AG04450 (cell line): ENCODE results near the gene ZNF276. TPM values are rescaled to one million over a fixed set of nuclear protein-coding genes. Genes with fewer than 3 reads are reported as not detected.
"Not testable (repeated sequence)": the region's sequence is repeated elsewhere in the genome, so short reads cannot be mapped to it uniquely, and the experiment has no call there.

ENCODE experiments used
- CTCF ChIA-PET: fragments of 300-600, 350-600 bp; formaldehyde crosslinking; extraction: SDS; loops from one replicate; lab custom pipeline; 2022; ENCODE audit warnings: antibody characterized with exemption, inconsistent platforms; lab: Charles Lee
- POLR2A ChIA-PET: fragments of 350-600 bp; formaldehyde crosslinking; extraction: SDS; loops from one replicate; lab custom pipeline; 2021; ENCODE audit warnings: antibody characterized with exemption, inconsistent platforms; lab: Yijun Ruan, JAX
- DNase-seq: peaks from one replicate; pipeline ENCODE4 v3.0.0-alpha.2; 2011; ENCODE audit warnings: low read depth, low spot score
- H3K27ac ChIP-seq: one replicate; pipeline ENCODE4 v1.5.1; 2012; ENCODE audit warnings: low read depth, low read length, control low read depth
- H3K27me3 ChIP-seq: one replicate; pipeline ENCODE4 v1.6.0; 2012; ENCODE audit warnings: low read length; ENCODE audit not compliant: control insufficient read depth, insufficient read depth
- H3K4me3 ChIP-seq: 2 replicates; pipeline ENCODE4 v1.5.1; 2011; ENCODE audit warnings: mild to moderate bottlenecking, low read depth, low read length, control low read depth
- H3K9me3 ChIP-seq: 2 replicates; pipeline ENCODE4 v1.5.1; 2012; ENCODE audit warnings: low read length; ENCODE audit not compliant: control insufficient read depth, insufficient read depth
- polyA plus RNA-seq: library from polyadenylated mRNA; depleted of rRNA; stranded (reverse); fragments of >200 nt; gene quantifications from 2 replicates; pipeline ENCODE4 v1.2.3, GENCODE V29; 2011
- TF ChIP-seq, protein P1 (sequence below): IDR thresholded peaks from 2 replicates; pipeline ENCODE4 v1.5.1; 2011; ENCODE audit warnings: low read depth, low read length, control low read depth, inconsistent platforms

The ZNF276 gene
- polyA plus RNA-seq, 1 experiment: 5.0 TPM

DNA sequence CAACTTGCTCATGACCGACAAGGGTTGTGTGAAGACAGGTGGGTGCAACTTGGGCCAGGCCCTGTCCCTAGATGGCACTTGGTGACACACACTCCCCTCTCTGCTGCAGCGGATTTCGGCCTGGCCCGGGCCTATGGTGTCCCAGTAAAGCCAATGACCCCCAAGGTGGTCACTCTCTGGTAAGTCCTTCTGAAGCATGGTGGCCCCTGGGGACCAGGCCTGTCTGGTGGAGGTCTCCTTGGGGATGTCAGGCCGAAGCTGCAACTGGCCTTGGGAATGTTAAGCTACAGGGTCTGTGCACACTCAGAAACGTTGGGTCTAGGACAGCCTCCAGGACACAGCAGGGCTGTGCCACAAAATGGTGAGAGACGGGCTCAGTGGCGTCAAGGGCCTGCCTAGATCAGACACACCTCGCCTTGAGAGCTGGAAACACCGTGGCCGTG is 28.0 kb upstream of the ZNF276 start:
- no peak for DNase-seq
- POLR2A ChIA-PET: interaction anchor here (0.6 kb wide), 1 partner anchor 47 kb away, joined by 3 read pairs; no protein-coding TSS in a partner anchor
- Histone ChIP-seq H3K4me3 (no peak overlapping the region), H3K27me3 (no peaks in the 10 kb centered on the region), H3K9me3 (no peaks in the 10 kb centered on the region), H3K27ac (no peak overlapping the region)
- TF ChIP-seq, protein P1, sequence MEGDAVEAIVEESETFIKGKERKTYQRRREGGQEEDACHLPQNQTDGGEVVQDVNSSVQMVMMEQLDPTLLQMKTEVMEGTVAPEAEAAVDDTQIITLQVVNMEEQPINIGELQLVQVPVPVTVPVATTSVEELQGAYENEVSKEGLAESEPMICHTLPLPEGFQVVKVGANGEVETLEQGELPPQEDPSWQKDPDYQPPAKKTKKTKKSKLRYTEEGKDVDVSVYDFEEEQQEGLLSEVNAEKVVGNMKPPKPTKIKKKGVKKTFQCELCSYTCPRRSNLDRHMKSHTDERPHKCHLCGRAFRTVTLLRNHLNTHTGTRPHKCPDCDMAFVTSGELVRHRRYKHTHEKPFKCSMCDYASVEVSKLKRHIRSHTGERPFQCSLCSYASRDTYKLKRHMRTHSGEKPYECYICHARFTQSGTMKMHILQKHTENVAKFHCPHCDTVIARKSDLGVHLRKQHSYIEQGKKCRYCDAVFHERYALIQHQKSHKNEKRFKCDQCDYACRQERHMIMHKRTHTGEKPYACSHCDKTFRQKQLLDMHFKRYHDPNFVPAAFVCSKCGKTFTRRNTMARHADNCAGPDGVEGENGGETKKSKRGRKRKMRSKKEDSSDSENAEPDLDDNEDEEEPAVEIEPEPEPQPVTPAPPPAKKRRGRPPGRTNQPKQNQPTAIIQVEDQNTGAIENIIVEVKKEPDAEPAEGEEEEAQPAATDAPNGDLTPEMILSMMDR: no peak
- CTCF ChIA-PET: no interaction called here

- POLR2A ChIA-PET: interaction anchor here (0.6 kb wide), 1 partner anchor 47 kb away, joined by 3 read pairs; no protein-coding TSS in a partner anchor
- no peaks in the 10 kb centered on the region for H3K27me3 ChIP-seq
- CTCF ChIA-PET: no interaction called here
- no peak overlapping the region for H3K4me3 ChIP-seq
- no peaks in the 10 kb centered on the region for H3K9me3 ChIP-seq
- DNase-seq: no peak
- H3K27ac ChIP-seq: no peak overlapping the region
- TF ChIP-seq, protein P1: no peak
Observed at GRCh38 chr16:89693931-89694783, 27.2 kb upstream of the ZNF276 start.

DNA sequence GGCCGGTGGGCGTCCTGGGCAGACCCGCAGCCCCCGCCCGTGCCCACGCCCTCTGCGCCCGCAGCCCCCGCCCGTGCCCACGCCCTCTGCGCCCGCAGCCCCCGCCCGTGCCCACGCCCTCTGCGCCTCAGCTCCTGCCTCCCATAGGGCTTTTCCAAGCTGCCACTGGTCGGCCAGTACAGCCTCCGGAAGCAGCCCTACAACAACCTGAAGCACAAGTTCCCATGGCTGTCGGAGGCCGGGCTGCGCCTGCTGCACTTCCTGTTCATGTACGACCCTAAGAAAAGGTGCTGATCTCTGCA is 26.6 kb upstream of the ZNF276 start:
- DNase-seq, H3K27me3 ChIP-seq, H3K27ac ChIP-seq, CTCF ChIA-PET, H3K9me3 ChIP-seq, POLR2A ChIA-PET, H3K4me3 ChIP-seq: not testable (repeated sequence)

DNA sequence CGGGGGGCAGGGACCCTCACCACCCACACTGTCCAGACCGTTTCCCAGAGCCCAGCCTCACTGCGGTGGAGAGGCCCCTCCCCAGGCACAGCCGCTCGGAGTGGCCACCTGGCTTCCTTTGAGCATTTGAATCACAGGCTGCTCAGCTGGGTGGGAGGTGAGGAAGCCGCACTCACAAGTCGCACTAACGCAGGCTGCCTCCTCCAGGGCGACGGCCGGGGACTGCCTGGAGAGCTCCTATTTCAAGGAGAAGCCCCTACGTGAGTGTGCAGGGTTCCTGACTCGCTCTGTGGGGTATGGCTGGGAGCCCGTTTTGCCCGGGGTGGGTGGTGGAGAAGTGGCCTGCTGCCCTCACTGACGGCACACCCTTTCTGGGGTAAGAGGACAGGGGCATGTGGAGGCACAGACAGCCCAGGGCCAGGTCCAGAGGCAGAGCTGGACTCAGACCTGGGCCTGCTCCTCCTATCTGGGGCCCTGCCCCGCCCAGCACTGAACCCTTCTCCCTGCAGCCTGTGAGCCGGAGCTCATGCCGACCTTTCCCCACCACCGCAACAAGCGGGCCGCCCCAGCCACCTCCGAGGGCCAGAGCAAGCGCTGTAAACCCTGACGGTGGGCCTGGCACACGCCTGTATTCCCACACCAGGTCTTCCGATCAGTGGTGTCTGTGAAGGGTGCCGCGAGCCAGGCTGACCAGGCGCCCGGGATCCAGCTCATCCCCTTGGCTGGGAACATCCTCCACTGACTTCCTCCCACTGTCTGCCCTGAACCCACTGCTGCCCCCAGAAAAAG is 26.1 kb upstream of the ZNF276 start:
- CTCF ChIA-PET: no interaction called here
- POLR2A ChIA-PET: interaction anchor here (0.6 kb wide), 1 partner anchor 103 kb away, joined by 6 read pairs; no protein-coding TSS in a partner anchor
- no peak overlapping the region for H3K27ac ChIP-seq
- DNase-seq: no peak
- no peaks in the 10 kb centered on the region for H3K27me3 ChIP-seq
- H3K9me3 ChIP-seq: no peaks in the 10 kb centered on the region
- no peak overlapping the region for H3K4me3 ChIP-seq
- TF ChIP-seq, protein P1: no peak

DNA sequence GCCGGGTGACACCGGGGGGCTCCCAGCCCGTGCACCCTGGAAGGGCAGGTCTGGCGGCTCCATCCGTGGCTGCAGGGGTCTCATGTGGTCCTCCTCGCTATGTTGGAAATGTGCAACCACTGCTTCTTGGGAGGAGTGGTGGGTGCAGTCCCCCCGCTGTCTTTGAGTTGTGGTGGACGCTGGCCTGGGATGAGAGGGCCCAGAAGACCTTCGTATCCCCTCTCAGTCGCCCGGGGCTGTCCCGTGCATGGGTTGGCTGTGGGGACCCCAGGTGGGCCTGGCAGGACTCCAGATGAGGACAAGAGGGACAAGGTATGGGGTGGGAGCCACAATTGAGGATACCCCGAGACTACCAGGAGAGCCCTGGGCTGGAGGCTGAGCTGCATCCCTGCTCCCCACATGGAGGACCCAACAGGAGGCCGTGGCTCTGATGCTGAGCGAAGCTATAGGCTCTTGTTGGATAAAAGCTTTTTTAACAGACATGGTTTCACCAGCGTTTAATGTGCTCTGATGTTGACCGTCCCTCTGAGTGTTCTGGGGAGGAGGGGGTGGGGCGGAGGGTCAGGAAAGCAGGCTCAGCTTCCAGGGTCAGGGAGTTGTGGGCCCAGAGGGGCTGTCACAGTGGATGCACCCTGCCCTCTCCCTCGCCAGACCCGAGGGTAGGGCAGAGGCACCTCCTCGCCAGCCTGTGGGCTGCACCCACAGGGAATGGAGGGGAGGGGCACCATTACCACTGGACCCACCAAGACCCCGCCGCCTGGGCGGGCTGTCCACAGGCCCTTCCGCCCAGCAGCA is 25.3 kb upstream of the ZNF276 start:
- DNase-seq: no peak
- Histone ChIP-seq H3K27me3 (no peaks in the 10 kb centered on the region), H3K9me3 (no peaks in the 10 kb centered on the region), H3K27ac (no peak overlapping the region), H3K4me3 (no peak overlapping the region)
- ChIA-PET CTCF (no interaction called here), POLR2A (no interaction called here)
- TF ChIP-seq, protein P1: no peak
